Endometrium (tissue), 2 donors: ENCODE measurements around the gene TNRC6A.
"Not testable (repeated sequence)": the region's sequence is repeated elsewhere in the genome, so short reads cannot be mapped to it uniquely, and the experiment has no call there.

ENCODE experiments used
- FAIRE-seq: peaks from 2 replicates; lab custom pipeline; 2012; peaks lifted over from hg19 to GRCh38; lab: Jason Lieb, UNC
- donor health status: control.
- donor health status: control.

Gene TNRC6A

DNA sequence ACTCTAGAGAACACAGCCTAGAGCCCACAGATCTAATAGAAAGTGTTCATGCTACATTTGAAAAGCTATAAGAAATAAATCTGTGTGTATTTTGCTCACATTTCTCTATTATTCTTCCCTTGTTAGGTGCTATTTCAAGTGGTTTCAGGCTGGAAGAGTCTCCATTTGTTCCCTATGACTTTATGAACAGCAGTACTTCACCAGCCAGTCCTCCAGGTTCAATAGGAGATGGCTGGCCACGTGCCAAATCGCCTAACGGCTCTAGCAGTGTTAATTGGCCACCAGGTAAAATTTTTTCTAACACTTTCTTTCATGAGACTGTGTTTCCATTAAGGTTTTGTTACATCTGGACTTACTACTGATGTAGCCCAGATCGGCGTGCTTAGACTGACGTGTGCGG lies 85.6 kb downstream of the TNRC6A start:
- no peak for FAIRE-seq

DNA sequence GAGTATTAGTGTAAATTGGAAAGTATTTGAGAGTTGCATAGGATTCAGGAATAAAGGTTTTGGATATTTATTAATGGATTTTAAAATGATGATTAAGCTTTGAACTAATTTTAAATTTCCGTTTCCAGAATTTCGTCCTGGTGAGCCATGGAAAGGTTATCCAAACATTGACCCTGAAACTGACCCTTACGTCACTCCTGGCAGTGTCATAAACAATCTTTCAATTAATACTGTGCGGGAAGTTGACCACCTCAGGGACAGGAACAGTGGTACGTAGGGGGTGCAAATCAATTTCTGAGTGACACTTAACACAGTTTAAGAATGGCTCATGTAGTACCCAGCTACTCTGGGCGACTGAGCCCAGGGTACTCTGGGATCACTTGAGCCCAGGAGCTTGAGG lies 87.2 kb downstream of the TNRC6A start:
- no peak for FAIRE-seq

DNA sequence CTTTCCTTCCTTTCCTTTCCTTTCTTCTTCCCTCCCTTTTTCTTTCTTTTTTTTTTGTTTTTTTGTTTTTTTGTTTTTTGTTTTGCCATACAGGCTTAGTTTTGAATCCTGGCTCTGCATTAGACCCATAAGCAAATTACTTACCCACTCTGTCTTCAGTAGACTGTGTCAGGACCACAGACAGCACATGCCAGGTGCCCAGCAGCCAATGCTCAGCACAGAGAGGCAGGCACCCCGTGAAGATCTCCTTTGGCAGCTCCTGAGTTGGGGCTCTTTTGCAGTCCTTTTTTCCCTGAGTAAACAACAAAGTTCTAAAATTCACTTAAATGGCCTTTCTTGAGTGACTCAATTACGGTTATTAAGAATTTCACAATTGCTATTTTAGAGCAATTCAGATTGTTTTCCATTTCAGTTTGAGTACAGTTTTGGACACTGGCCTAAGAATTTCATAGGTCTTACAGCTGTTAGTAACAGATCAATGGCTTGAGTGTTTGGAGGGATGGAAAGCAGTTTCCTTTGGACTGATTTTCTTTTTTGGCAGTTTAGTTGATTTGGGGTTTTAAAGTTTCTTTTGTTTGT lies 90.1 kb downstream of the TNRC6A start:
- FAIRE-seq = no peak

DNA sequence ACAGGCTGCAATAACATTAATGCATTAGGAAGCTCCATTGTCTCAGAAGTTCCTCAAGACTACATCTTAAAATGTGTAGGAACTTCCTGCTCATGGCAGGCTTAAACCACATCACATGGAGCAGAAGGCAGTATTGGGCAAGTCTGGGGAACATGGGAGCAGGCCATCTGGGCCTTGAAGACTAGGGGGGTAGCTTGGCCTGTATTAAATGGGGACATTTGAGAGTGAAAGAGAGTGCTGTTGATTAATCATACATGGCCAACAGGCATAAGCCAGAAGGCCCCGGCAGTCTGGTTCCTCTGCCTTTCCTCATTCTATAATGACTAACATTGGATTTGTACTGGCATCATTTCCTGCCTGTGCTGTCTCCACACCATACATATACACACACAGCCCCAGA lies 91.1 kb downstream of the TNRC6A start:
- no peak for FAIRE-seq

DNA sequence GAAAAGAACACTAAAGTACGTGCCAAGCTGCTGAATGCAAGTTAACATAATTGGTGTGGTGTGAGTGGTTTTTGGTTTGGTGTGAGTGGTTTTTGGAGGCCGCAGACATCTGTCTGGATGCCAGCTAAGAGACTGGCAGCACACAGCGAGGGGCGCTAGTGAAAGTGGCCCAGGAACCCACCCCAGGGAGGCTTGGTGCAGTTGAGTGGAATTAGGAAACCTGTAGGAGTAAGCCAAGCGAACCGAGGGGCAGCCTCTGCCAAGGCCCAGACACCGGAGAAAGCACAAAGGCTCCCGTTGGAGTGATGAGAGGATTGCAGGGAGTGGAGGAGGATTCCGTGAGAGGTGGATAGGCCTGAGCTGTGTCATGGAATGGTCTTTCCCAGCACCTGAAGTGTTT lies 91.7 kb downstream of the TNRC6A start:
- no peak for FAIRE-seq

DNA sequence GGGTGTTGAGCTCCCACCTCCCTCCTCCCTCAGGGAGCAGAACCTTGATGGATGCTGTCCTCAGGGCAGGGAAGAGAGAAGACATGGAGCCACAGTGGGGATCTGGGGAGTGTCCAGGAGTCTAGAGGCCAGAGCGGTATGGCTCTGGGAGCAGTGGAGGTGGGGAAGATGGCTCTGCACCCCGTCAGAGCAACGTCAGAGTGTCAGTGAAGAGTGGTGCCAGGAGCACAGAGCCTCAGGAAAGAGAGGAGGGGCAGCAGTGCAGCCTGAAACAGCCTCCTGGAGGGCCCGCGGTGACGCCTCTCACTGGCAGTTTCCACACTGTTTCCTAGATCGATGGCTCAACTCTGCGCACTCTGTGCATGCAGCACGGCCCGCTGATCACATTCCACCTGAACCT lies 93.1 kb downstream of the TNRC6A start:
- FAIRE-seq = no peak

DNA sequence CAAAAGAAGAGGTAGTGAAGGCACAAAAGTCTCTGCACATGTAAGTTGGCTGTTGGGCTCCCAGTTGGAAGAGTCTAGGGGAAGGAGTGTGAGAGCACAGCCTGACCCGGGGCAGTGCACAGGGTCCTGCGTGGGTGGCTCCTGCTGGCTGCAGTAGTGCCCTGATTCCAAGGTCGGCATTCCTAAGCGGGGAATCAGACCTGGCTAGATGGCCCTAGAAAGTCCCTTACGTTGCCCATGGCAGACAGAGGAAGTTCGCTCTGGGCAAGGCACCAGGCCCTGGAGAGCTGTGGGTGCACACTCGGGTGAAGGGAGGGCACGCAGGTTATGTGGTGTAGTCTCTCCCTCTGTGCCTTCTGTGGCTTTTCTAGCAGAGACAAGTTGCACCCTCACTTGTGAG lies 93.5 kb downstream of the TNRC6A start:
- FAIRE-seq = no peak

DNA sequence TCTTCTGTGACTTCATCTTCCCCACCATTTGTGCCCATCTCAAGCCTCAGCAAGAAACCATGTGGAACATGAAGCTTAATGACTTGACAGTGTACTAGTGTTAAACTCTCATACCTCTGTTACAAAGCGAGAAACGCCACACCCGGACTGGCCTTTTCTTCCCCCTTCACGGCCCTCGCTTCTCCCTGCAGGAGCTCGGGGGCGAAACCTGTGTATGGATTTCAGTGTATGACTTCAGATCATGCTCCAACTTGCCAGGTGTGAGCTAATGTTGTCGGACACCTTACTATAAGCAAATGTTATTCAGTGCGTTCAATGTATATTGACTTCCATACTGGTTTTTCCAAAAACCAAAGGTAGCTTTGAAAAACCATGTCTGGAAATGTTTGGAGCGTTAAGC lies 96.2 kb downstream of the TNRC6A start:
- no peak for FAIRE-seq

DNA sequence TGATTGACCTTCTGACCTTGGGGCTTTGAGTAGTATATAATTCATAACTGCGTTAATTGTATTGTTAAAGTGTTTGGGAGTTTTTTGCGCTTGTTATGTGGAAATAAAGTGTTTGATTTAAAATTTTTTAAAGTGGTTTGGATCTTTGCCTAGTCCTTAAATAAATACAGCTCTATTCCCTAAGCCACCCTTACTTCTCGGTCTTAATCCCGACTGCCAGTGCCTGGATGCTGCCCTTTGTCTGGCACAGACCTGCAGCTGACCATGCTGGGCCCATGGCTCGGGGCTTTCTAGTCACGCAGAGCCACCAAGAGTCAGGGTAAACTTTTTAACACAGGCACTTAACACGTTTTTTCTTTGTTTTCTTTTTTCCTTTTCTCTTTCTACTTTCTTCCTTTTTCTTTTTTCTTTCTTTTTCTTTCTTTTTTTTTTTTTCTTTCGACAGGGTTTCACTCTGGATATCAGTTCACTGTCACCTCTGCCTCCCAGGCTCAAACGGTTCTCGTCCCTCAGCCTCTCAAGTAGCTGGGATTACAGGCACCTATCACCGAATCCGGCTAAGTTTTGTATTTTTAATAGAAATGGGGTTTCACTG lies 96.7 kb downstream of the TNRC6A start:
- FAIRE-seq = no peak

DNA sequence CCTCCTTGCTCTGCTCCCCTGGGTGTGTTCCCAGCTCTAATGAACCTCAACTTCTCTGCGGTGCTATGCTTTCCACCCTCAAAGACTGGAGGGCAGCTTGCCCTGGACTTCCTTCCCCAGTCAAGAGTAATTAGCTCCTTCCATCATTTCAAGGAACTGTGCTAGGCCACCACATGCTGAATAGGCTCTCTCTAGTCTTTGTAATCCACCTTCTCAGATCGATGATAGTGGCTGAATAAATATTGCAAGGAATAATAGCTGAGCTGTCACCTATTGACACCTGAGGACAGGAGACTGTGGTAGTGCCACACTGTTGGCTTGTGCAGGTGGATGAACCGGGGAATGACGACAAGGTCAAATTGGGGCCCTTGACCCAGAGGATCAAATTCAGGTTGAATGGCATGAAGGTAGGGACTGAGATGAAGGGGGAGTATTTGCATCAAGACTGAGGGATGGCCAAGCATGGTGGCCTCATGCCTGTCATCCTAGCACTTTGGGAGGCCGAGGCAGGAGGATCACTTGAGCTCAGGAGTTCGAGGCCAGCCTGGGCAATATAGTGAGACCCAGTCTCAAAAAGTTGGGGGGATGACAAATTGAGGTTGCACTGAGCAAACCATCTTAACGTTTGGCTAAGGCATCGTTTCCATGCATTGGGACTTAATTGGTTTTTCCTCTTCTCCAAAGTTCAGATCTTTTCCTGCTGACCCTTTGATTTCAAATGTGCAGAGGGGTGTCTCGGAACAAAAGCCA lies 97.5 kb downstream of the TNRC6A start:
- FAIRE-seq = no peak

DNA sequence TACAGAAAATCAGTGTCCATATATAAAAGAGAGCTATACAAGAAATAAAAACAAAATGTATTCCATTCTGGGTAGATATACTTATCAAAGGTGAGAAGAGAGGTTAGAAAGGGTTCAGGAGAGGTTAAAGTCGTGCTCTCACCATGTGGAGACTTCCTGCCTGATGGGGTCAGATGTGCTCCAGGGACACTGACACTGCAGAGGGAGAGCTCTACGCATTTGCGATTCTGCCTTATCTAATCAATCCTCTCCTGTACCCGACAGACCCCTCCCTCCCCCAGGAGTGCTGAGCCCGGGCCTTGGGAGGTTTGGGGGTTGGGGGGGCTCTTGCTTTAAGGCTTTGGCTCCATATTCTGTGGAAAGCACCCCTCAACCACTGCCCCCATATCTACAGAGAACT lies 99.7 kb downstream of the TNRC6A start:
- no peak for FAIRE-seq

DNA sequence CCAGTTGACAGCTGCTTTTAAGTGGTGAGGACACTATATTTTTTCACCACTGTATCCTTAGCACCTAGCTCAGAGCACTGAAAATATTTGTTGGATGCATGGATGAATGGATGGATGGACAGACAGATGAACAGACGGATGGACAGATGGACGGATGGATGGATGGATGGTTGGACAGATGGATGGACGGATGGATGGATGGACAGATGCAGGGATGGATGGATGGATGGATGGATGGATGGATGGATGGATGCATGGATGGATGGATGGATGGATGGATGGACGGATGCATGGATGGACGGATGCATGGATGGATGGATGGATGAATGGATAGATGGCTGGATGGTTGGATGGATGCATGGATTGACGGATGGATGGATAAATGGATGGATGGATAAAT lies 103.9 kb downstream of the TNRC6A start:
- no peak for FAIRE-seq

DNA sequence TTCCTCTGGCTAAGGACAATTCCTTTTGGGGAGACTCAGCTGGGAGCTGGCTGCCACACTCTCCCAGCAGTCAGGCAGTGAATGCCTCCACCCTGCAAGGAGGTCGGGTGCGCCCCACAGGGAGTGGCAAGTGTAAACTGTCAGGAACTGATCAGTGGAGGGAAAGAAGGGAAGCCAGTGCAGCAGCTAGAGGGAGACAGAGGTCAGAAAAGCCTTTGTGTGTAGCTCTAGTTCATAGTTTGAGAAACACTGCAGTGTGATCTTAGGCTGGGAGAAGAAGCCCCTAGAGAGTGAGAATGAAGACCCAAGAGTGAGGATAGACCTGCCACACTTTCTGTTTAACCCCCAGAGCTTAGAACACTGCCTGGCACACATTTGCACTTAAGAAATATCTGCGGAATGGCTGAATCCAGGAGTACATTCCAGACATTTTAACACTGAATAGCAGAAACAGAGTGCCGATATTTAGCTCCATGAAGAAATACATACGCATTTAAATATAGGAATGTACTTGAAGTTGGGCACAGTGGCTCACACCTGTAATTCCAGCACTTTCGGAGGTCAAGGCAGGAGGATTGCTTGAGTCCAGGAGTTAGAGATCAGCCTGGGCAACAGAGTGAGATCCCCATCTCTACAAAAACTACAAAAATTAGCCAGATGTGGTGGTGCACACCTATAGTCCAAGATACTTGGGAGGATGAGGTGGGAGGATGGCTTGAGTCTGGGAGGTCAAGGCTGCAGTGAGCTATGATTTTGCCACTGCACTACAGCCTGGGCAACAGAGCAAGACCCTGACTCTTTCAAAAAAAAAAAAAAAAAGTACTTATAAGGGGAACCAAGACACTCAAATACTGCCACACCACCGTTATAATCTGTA lies 105.2 kb downstream of the TNRC6A start:
- FAIRE-seq = no peak

DNA sequence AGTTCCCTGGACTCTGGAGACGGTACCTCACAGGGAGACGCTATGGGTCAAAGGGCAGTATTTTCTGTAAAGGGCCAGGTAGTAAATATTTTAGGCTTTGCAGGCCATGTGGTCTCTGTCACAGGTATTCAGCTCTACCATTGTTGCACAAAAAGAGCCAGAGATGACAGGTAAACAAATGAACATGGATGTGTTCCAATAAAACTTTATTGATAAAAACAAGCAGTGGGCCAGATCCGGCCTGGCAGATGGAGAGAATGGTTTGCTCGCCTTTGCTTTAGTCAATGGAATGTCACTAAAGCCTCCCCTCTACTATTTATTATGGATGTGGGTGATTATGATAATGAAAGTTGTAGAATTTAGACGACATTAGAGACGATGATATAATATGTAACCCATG lies 107.4 kb downstream of the TNRC6A start:
- no peak for FAIRE-seq

DNA sequence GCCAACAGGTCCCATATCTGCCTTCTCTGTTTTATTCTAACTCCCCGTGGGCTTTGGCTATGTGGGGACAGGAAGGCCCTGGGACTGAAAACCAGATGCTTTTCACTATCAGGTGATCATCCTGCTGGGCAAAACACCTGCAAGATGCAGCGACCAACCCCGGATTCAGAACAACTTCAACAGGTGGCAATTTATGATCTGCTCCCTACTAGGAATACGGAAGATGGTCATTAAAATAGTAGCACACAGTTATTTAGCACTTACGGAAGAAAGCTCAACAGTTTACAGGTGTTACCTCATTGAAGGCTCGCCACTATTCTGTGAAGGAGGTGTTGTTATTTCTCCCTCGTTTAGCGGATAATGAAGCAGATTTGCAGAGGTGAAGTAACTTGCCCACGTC lies 108.5 kb downstream of the TNRC6A start:
- FAIRE-seq = no peak

DNA sequence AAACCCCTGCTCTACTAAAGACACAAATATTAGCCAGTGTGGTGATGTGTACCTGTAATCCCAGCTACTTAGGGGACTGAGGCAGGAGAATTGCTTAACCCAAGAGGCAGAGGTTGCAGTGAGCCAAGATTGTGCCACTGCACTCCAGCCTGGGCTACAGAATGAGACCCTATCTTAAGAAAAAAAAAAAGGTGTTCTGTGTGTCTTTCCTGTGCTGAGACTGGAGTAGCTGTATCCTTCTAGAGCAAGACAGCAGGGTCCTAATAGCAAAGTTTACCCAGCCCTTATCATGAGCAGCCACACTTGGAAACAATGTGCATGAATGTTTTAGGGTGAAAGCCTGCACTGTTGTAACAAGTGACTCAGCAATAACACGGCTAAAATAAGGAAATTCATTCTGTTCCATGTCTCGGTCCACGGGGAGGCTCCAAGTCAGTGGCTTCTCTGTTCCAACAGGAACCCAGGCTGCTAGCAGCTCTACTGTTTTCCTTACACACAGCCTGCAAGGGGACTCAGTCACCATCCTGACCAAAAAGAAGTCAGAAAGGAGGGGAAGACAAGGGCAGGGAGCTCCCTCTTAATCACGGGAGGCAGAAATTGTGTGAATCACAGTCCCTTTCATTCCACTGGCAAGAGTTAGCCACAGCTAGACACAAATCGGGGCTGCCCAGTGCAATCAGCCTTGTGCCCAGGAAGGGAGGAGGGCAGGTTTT lies 109.3 kb downstream of the TNRC6A start:
- no peak for FAIRE-seq

DNA sequence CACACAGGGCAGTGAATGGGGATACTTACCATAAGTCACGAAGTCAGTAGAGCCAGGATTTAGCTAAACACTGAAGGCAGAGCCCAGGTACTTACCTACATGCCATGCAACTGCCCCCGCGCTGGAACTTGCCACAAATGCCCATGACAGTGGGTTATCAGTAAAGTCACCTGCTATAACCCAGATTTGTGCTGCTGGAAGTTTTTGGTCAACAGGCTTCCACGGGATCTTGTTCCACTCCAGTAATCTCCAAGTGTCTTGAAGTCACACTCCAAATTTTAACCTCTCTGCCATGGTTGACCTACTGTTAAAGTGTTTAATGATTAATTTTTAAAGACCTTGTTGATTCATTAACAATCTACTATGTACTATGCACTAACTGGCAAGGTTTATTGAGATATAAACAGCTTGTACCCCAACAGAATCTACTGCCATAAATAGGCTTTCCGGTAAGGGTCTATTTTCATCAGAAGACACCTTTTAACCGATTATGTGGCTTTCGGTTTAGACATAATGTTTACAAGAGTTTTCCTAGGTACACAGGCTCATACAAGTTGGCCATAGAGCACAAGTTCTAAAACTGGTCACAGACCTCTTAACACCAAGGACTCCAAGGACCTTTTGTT lies 110.0 kb downstream of the TNRC6A start:
- FAIRE-seq = no peak

DNA sequence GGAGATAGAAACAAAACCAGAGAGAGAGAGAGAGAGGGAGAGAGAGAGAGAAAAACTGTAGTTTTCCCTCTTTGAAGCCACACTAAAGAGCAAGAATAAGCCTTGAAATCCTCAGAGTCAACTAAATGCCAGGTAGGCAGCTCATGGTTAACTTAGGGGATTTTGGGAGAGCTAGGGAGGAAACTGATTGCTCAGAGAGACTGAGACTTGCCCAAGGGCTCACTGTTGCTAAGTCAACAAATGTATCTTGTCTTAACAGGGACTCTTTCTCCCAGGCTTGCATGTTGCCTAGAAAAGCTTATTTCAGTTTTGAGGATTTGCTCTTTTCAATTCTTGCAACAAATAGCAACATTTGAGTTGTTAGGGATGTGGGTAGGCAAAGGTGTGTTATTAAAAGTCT lies 111.8 kb downstream of the TNRC6A start:
- FAIRE-seq = no peak

DNA sequence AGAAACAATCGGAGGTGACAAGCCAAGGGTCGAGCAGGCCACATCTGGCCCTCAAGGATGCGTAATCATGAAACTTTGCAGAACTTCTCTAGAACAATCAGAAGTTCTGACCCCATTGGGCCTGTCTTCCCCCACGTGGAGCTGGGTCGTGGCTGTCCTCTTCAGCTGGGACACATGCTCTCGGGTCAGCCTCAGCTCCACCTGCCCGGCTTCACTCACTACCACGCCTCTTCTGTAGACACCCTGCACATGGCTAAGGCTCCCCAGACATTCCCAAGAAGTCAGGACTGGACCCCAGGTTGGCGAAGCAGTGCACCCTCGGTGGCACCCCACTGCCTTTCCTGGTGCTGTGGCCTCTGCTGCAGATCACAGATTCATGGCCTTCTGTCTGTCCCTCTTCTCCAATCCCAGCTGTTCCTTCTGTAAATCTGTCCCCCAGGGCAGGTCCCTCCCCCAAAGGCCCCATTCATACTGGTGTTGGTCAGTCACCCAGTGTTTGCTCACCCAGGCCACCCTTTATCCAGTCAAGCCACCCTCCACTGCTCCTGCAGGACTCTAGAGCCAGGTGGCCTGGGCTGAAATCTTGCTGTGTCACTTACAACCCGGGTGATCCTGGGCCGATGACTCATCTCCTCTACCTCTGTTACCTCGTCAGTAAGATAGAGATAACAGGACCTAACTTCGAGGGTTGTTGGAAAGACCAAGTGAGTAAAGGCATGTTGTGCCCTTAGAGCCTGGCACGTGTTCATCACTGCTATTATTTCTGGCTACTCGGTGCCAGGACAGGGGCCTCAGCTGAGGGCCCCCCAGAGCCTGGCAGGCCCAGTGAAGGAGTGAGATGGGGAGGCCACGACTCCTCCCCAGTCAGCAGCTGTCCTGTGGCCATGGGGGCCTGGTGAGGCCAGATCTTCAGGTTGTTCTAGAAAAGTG lies 114.9 kb downstream of the TNRC6A start:
- no peak for FAIRE-seq

DNA sequence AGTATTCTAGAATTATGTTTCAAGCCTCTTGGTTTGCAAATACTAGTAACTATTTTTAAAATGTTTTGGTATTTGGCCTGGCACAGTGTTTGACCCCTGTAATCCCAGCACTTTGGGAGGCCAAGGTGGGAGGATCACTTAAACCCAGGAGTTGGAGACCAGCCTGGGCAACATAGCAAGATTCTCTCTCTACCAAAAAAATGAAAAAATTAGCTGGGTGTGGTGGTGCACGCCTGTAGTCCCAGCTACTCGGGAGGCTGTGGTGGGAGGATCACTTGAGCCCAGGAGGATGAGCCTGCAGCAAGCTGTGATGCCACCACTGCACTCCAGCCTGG lies 115.5 kb downstream of the TNRC6A start:
- FAIRE-seq = not testable (repeated sequence)
